Fibroblast of lung (primary cell): ENCODE data around the gene PPFIA4. TPM values are rescaled to one million over a fixed set of nuclear protein-coding genes. Genes with fewer than 3 reads are reported as not detected.

Source experiments
- DNase-seq, 2 donors: peaks; one replicate each; pipeline versions ENCODE4 v3.0.0 to v3.0.0-alpha.2; 2010; ENCODE audit warnings: low read depth in 2 of 2
- H2AFZ ChIP-seq: 2 replicates; pipeline ENCODE4 v1.5.1; 2012; ENCODE audit warnings: low read length, control low read depth, inconsistent platforms
- H3K27ac ChIP-seq: 2 replicates; pipeline ENCODE4 v1.5.1; 2011; ENCODE audit warnings: low read length, control low read depth; ENCODE audit not compliant: insufficient read depth
- H3K27me3 ChIP-seq: 2 replicates; pipeline ENCODE4 v1.5.1; 2011; ENCODE audit warnings: mild to moderate bottlenecking, low read length; ENCODE audit not compliant: control insufficient read depth, insufficient read depth
- H3K36me3 ChIP-seq: 2 replicates; pipeline ENCODE4 v1.5.1; 2011; ENCODE audit warnings: low read length; ENCODE audit not compliant: control insufficient read depth, insufficient read depth
- H3K4me1 ChIP-seq: 2 replicates; pipeline ENCODE4 v1.5.1; 2011; ENCODE audit warnings: low read length; ENCODE audit not compliant: control insufficient read depth, insufficient read depth; ENCODE audit errors: extremely low read depth
- H3K4me2 ChIP-seq: 2 replicates; pipeline ENCODE4 v1.5.1; 2011; ENCODE audit warnings: low read length, control low read depth; ENCODE audit not compliant: insufficient read depth; ENCODE audit errors: extremely low read depth
- H3K4me3 ChIP-seq, 4 experiments: fragments of 200-600 bp in 1 of 4; sonication (generic) in 1 of 4; replicated peaks in 1 of 4; 2 replicates each; pipeline ENCODE4 v1.5.1; 2011 to 2016; ENCODE audit warnings: low read length in 4 of 4, low read depth in 3 of 4, mild to moderate bottlenecking in 3 of 4, control low read depth in 2 of 4, inconsistent platforms in 1 of 4, mixed read lengths in 1 of 4; ENCODE audit not compliant: insufficient read depth in 1 of 4; ENCODE audit errors: control extremely low read depth in 1 of 4
- H3K79me2 ChIP-seq: 2 replicates; pipeline ENCODE4 v1.5.1; 2012; ENCODE audit warnings: mild to moderate bottlenecking, low read length, inconsistent platforms; ENCODE audit not compliant: control insufficient read depth, insufficient read depth
- H3K9ac ChIP-seq: 2 replicates; pipeline ENCODE4 v1.5.1; 2011; ENCODE audit warnings: mild to moderate bottlenecking, low read length, control low read depth; ENCODE audit not compliant: insufficient read depth
- H3K9me3 ChIP-seq: 2 replicates; pipeline ENCODE4 v1.5.1; 2012; ENCODE audit warnings: low read depth, low read length; ENCODE audit not compliant: control insufficient read depth, insufficient read depth
- H4K20me1 ChIP-seq: 2 replicates; pipeline ENCODE4 v1.5.1; 2011; ENCODE audit warnings: low read length; ENCODE audit not compliant: control insufficient read depth, insufficient read depth; ENCODE audit errors: extremely low read depth
- CTCF ChIP-seq, 2 donors: IDR thresholded peaks in 1 of 2; conservative IDR thresholded peaks in 1 of 2; 1 replicate in 1 of 2; 2 replicates in 1 of 2; pipeline ENCODE4 v1.5.1; 2011 to 2012; ENCODE audit warnings: low read length in 2 of 2, control low read depth in 1 of 2, inconsistent platforms in 1 of 2, low read depth in 1 of 2, mild to moderate bottlenecking in 1 of 2
- EZH2 ChIP-seq: IDR thresholded peaks from 2 replicates; pipeline ENCODE4 v1.5.1; 2012; ENCODE audit warnings: low read length, control low read depth, mild to moderate bottlenecking; ENCODE audit errors: missing control alignments
- polyA plus RNA-seq, 2 donors: library from polyadenylated mRNA; depleted of rRNA in 1 of 2; stranded (reverse) in 1 of 2; unstranded in 1 of 2; fragments of >200 nt; gene quantifications; 2 replicates each; pipeline ENCODE4 v1.2.1, GENCODE V29; 2011 to 2012; ENCODE audit warnings: missing spikeins in 1 of 2
- total RNA-seq: library from RNA; depleted of rRNA; stranded (reverse); fragments of >200 nt; gene quantifications from 2 replicates; pipeline ENCODE4 v1.2.1, GENCODE V29; 2014

The PPFIA4 gene
- total and polyA plus RNA-seq, 2 donors (not counting 1 experiment from before 2014, with no cell fraction given) = 3.2 to 4.3 TPM

GRCh38 chr1:203036135-203036534, 9.8 kb downstream of the PPFIA4 start:
- peak in 1 of 2 donors; percentile 33 for DNase-seq
- Histone ChIP-seq H3K4me2 (no peak overlapping the region), H2AFZ (no peak overlapping the region), H3K27me3 (peaks cover 3% of the 10 kb centered on the region), H3K36me3 (no peaks in the 10 kb centered on the region), H3K4me3 (no peak overlapping the region), H4K20me1 (no peaks in the 10 kb centered on the region), H3K4me1 (peaks cover 19% of the 10 kb centered on the region), H3K79me2 (no peaks in the 10 kb centered on the region), H3K9ac (no peak overlapping the region), H3K27ac (no peak overlapping the region), H3K9me3 (no peaks in the 10 kb centered on the region)
- no peak for TF ChIP-seq CTCF (conservative IDR thresholded peaks at IDR 0.05 in 1 of 2, IDR thresholded peaks at IDR 0.05 in 1 of 2; ENCODE audit: low read depth in 1 of 2, low read length in 2 of 2)
- no peak for TF ChIP-seq EZH2

GRCh38 chr1:203036537-203036936, 10.2 kb downstream of the PPFIA4 start:
- TF ChIP-seq EZH2 = no peak
- TF ChIP-seq CTCF (conservative IDR thresholded peaks at IDR 0.05 in 1 of 2, IDR thresholded peaks at IDR 0.05 in 1 of 2; ENCODE audit: low read depth in 1 of 2, low read length in 2 of 2) = no peak
- Histone ChIP-seq H4K20me1 (no peaks in the 10 kb centered on the region), H3K27ac (no peak overlapping the region), H3K4me1 (peaks cover 19% of the 10 kb centered on the region), H3K4me2 (no peak overlapping the region), H3K27me3 (peaks cover 3% of the 10 kb centered on the region), H3K79me2 (no peaks in the 10 kb centered on the region), H3K9ac (no peak overlapping the region), H2AFZ (no peak overlapping the region), H3K4me3 (no peak overlapping the region), H3K9me3 (no peaks in the 10 kb centered on the region), H3K36me3 (no peaks in the 10 kb centered on the region)
- no peak for DNase-seq

GRCh38 chr1:203037509-203038190, 11.4 kb downstream of the PPFIA4 start:
- Histone ChIP-seq H3K27ac (no peak overlapping the region), H2AFZ (no peak overlapping the region), H3K79me2 (no peaks in the 10 kb centered on the region), H3K4me3 (no peak overlapping the region), H3K9ac (no peak overlapping the region), H3K4me1 (peaks cover 19% of the 10 kb centered on the region), H3K4me2 (no peak overlapping the region), H3K27me3 (peaks cover 2% of the 10 kb centered on the region), H3K36me3 (no peaks in the 10 kb centered on the region), H4K20me1 (no peaks in the 10 kb centered on the region), H3K9me3 (no peaks in the 10 kb centered on the region)
- no peak for DNase-seq
- TF ChIP-seq CTCF (conservative IDR thresholded peaks at IDR 0.05 in 1 of 2, IDR thresholded peaks at IDR 0.05 in 1 of 2; ENCODE audit: low read depth in 1 of 2, low read length in 2 of 2) (no peak), EZH2 (no peak)
